Adrenal gland (tissue), 5 donors: Measurements from ENCODE around the gene WDR31.
"Not testable (repeated sequence)": the region's sequence is repeated elsewhere in the genome, so short reads cannot be mapped to it uniquely, and the experiment has no call there.

ENCODE experiments used
- POLR2A ChIP-seq, 2 donors: fragments of 450-650 bp; IDR thresholded peaks; one replicate each; pipeline ENCODE4 v1.6.1; 2017; ENCODE audit warnings: antibody characterized with exemption in 2 of 2, mild to moderate bottlenecking in 2 of 2, moderate library complexity in 1 of 2
- TF ChIP-seq, protein P1 (sequence below), 6 experiments: fragments of 450-650 bp in 4 of 6; fragments of 200-600 bp in 2 of 6; sonication (generic) in 1 of 6; IDR thresholded peaks; 1 replicate in 5 of 6; 2 replicates in 1 of 6; pipeline versions ENCODE4 v1.5.1 to v1.8.0; 2016 to 2021; ENCODE audit warnings: antibody characterized with exemption in 6 of 6, mild to moderate bottlenecking in 2 of 6, moderate library complexity in 1 of 6
- donor health status: DM: no; HTN: no; CAD: no.

DNA sequence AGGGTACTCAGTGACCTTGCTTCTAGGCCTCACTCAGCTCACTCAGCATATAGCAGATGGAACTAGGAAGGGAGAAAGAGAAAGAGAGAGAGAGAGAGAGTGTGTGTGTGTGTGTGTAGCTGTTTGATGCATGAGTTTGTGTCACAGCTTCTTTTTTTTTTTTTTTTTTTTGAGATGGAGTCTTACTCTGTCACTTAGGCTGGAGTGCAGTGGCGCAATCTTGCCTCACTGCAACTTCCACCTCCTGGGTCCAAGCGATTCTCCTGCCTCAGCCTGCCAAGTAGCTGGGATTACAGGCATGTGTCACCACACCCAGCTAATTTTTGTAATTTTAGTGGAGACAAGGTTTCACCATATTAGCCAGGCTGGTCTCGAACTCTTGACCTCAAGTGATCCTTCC, 25.6 kb upstream of the WDR31 start:
- TF ChIP-seq, protein P1, sequence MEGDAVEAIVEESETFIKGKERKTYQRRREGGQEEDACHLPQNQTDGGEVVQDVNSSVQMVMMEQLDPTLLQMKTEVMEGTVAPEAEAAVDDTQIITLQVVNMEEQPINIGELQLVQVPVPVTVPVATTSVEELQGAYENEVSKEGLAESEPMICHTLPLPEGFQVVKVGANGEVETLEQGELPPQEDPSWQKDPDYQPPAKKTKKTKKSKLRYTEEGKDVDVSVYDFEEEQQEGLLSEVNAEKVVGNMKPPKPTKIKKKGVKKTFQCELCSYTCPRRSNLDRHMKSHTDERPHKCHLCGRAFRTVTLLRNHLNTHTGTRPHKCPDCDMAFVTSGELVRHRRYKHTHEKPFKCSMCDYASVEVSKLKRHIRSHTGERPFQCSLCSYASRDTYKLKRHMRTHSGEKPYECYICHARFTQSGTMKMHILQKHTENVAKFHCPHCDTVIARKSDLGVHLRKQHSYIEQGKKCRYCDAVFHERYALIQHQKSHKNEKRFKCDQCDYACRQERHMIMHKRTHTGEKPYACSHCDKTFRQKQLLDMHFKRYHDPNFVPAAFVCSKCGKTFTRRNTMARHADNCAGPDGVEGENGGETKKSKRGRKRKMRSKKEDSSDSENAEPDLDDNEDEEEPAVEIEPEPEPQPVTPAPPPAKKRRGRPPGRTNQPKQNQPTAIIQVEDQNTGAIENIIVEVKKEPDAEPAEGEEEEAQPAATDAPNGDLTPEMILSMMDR (IDR thresholded peaks at IDR 0.05): not testable (repeated sequence)
- not testable (repeated sequence) for TF ChIP-seq POLR2A (IDR thresholded peaks at IDR 0.05)
